Stimulated activated CD8-positive, alpha-beta memory T cell treated with anti-CD3 and anti-CD28 coated beads, Interleukin-12 subunit alpha, Interleukin-12 subunit beta, amount 100 ng/mL, for 1 hour (primary cell): ENCODE measurements around the gene AUP1.
A peak's percentile ranks its signal among the peaks of the same experiment; 100 is the strongest.

Source experiments
- DNase-seq: peaks from one replicate; pipeline ENCODE4 v3.0.0-alpha.2; 2020; ENCODE audit warnings: low read depth

Gene AUP1

GRCh38 chr2:74535440-74535965 is 6.0 kb upstream of the AUP1 start:
- no peak for DNase-seq

GRCh38 chr2:74534411-74534810 is 4.9 kb upstream of the AUP1 start:
- DNase-seq = no peak

GRCh38 chr2:74533464-74533863 is 4.0 kb upstream of the AUP1 start:
- no peak for DNase-seq

DNA sequence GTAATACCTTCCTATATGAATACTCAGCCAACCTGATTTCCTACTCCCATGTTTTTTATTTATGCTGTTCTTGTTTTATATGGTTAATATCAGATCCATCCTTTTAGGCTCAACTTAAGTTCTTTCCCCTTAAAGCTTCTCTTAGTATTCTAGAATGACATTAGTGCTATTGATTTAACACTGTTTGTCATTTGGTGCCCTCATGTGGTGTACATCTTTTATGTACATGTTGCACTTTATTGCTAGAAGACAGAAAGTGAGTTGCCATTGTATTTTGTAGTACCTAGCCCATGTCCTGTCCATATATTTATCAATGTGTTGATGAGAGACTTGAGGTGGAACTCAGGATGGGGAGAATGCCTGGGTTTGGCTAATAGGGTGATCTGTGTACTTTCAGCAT is 2.7 kb upstream of the AUP1 start:
- no peak for DNase-seq

DNA sequence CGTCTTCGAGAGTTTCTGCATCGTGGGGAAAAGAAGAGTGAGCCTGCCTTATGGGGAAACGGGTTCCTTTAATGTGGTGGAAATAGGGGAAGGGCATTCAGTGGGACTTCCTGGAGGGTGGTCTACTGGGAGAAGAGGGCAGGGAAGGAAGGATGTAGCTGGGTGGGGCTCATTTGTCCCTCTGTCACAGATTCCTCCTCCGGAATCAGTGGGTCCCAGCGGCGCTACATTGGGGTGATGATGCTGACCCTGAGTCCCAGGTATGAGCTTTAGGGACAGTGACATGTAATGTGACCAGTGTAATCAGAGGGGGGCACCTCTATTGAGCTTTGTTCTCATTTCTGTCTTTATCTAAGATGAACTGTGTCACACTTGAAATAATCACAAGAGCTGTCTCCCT is 2.2 kb upstream of the AUP1 start:
- no peak for DNase-seq

DNA sequence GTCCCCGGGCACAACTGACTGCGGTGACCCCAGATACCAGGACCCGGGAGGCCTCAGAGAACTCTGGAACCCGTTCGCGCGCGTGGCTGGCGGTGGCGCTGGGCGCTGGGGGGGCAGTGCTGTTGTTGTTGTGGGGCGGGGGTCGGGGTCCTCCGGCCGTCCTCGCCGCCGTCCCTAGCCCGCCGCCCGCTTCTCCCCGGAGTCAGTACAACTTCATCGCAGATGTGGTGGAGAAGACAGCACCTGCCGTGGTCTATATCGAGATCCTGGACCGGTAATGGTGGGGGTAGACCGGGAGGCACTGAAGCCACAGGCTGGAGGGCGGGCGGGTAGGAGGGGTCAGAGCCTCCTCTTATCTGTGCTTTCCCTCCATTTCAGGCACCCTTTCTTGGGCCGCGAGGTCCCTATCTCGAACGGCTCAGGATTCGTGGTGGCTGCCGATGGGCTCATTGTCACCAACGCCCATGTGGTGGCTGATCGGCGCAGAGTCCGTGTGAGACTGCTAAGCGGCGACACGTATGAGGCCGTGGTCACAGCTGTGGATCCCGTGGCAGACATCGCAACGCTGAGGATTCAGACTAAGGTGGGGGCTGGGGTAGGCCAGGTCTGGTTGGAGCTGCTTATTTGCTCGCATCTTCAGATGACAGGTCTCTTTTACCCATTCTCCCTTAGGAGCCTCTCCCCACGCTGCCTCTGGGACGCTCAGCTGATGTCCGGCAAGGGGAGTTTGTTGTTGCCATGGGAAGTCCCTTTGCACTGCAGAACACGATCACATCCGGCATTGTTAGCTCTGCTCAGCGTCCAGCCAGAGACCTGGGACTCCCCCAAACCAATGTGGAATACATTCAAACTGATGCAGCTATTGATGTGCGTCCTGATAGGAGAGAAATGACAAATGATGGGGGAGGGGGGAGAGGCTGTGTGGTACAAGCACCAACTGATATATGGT is 1.0 kb upstream of the AUP1 start:
- no peak for DNase-seq

DNA sequence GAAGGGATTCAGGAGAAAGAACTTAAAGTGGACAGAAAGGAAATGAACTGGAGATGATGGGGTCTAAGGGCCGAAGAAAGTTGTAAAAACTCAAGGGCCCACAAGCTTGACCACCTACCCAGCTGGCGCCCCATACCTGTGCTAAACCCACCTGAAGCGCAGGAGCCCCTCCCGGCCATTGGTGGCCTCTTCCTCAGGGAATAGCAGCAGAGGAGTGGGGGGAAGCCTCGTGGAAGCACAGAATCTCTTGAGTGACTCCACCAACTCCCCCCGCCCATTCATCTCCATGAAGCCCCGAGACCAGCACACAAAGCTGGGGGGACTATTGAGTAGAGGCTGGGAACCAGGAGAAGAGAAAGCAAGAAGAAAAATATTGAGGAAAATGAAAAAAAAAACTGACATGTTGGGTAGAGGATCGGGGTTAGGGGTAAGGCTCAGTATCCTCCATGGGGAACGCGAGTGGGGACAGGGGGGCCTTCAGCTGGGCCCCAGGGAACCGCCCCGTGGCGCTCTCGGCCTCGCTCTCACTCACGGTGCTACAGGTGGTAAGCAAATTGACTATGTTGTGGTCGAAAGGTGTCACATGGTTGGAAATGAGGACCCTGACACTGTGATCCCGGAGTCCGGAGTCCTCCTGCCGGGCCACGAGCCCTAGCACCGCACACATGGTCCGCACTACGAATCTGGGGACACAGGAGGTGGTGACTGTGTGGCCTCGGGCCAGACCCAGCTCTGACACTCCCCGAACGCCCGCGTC is 728 bp downstream of the AUP1 start:
- DNase-seq = no peak

- DNase-seq = no peak
Observed at GRCh38 chr2:74527741-74528140, 1.8 kb downstream of the AUP1 start.

- DNase-seq = no peak
Observed at GRCh38 chr2:74526649-74527230, 2.8 kb downstream of the AUP1 start.

DNA sequence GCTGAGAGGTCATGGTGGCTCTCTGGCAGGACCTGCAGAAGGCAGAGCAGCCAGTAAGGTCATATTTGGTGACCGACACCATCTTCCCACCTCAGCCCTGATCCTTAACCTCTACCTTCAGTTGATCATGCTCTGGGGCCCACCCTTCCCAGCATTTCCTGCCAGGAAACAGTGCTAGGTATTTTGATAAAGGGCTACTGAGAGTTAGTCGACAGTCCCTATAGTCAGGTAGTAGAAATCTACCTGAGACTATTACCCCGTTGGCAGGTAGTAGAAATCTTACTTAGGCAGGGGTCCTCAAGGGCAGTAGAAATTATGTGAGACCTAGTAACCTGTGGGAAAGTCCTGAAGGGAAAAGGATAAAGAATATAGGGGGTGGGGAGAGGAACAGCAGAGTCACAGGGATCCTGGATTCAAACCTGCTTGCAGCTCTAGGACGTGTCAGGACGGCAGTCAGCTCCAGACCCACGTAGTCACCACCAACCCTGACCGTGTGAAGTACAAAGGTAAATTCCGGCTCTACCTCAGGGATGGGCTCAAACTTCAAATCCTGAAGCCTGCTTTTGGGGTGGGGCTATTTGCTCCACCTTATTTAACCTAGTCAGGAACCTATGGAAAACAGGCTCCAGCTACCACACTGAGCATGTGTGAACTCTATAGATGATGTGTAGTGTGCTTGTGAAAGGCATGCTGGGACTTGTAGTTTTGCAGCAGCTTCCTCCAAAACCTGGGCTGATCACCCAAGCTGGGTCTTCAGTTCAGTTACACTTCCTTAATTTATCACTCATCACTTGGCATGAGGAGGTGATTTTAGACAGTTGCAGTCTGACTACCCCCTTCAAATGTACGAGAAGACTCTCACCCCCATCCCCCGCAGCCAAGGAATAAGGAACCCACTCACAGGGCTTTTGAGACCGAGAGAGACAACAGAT is 3.5 kb downstream of the AUP1 start, which contains the start of gene DQX1:
Gene DQX1 (minus strand): TSS at position 515 of the 932 bp plus-strand sequence. CDS start 502 bp downstream, at position 13.
- DNase-seq = no peak

DNA sequence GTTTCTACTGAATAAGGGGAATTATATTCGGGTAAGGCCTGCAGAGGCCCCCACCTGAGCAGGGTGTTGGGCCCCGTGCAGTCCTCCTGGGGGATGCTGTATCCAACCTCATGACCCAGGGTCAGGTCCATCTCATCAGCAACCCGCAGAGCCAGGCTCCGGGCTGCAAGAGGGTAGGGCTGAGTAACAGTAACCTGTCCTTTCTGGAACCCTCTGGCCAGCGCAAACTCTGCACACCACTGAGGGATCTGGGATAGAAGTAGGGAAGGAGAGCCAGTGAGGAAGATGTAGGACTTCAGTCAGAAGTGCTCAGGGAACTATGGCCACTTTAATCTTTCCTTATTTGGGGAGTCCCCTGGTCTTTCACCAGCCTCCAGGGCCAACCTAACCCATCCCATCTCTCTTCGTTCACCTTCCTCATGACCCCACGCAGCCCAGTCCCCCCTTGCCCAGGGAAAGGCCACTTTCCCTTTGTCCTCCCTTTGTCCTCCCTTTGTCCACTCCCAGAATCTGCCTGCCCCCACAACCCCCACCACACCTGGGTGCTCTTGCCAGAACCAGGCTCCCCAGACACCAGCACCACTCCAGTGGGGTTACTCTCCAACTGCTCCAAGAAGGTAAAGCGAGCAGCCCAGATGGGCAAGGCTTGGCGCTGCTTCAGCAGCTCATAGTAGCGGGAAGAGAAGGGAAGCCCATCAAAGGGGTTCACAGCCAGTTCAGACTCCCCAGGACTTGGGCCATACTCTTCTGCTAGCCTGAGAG is 4.4 kb downstream of the AUP1 start:
- DNase-seq = no peak

GRCh38 chr2:74524005-74524404 is 5.5 kb downstream of the AUP1 start:
- no peak for DNase-seq

GRCh38 chr2:74522516-74522915 is 7.0 kb downstream of the AUP1 start:
- no peak for DNase-seq

DNA sequence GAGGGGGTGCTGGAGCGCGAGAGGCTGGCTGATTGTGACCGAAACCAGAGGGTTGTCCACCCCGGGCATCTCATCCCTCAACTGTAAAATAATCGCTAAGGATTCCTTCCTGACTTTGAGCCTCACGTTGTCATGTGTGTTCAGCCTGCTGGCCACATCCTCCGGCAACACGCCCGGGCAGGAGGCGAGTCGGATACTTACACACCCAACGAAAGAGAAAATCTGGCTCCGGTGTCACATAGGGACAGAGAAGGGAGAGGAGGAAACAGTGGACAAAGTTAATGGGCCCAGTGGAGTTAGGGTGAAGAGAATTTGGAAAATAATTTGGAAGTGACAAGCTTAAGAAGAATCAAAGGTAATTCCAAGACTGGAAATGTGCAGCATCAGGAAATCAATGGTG is 12.9 kb downstream of the AUP1 start:
- DNase-seq = no peak

DNA sequence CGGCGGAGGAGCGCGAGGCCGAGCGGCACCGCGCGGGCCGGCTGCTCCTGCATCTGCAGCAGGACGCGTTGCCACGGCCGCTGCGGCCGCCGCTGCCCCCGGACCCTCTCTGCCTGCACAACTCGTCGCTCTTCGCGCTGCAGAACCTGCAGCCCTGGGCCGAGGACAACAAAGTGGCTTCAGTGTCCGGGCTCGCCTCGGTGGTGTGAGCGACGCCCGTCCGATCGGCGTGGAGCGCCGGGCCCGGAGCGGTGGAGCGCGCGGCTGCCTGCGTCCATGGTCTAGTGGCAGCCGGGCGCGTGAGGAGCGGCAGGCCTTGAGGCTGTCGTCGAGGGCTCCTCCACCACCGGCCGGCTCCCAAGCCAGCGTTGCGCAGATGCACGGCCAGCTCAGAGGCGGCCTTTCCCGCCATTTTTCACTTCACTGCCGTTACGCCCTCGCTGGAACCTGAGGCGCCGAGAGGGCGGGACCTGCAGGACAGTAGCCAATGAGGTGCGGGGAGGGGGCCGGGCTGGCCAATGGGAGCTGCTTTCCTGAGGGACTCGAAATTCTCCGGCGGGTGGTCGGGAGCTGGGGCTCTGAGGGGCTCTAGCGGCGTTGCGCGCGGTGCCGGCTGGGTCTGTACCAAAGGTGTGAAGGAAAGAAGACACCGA is 13.4 kb downstream of the AUP1 start:
- peak; percentile 50 for DNase-seq

DNA sequence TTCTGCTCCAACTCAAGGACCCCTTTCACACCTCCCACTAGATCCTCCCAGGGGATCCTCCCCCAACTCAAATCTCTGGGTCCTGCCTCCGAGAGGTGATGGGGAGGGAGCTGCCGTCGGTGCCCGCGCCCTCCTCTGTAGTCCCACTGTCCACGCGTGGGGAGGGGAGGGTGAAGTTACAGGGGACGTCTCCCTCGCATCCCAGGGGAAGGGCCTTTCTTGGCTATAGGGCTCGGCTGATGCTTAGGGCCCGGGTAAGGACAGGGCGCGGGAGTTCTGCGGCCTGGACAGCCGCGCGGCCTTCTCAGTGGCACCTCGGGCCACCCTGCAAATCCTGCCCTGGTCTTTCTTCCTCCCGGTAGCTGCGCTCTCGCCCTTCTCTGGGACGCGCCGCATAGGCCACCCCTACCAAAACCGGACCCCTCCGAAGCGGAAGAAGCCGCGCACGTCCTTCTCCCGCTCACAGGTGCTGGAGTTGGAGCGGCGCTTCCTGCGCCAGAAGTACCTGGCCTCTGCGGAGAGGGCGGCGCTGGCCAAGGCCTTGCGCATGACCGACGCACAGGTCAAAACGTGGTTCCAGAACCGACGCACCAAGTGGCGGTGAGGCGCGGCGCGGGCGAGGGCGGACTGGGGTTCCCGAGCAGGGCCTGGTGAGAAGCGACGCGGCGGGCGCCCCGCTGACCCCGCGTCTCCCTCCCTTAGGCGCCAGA is 14.1 kb downstream of the AUP1 start:
- DNase-seq = no peak

DNA sequence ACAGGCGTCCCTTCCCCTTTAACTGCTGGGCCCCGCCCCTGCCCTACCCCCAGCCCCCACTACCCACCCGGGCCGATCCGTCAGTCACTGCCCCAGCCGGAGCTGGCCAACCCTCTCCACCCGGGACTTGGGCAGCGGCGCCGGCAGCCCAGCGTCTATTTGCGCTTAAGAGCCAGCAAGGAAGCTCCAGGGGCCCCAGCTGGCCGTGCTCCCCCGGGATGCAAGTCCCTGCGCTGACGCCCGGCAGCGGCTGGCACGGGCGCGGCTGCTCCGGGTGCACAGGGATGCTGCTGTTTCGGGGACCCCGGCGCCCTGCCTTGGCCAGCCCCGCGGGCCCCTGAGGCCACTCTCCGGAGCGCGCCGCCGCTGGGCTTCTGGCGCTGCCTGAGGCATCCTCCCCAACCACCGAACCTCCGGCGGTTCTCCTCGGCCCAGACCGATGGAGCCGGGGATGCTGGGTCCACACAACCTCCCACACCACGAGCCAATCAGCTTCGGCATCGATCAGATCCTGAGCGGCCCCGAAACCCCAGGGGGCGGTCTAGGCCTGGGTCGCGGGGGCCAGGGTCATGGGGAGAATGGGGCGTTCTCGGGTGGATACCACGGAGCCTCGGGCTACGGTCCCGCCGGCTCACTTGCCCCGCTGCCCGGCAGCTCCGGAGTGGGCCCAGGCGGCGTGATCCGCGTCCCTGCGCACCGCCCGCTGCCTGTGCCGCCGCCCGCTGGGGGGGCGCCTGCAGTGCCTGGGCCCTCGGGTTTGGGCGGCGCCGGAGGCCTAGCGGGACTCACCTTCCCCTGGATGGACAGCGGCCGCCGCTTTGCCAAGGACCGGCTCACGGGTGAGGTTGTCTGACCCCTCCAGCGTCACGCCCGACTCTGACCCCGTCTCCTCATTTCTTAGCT is 14.9 kb downstream of the AUP1 start, which contains the start of gene TLX2:
Gene TLX2 (plus strand): TSS at position 83 of the 903 bp plus-strand sequence. CDS start 357 bp downstream, at position 440.
- no peak for DNase-seq
